NCI-H2107 treated with DMSO at 0.1 percent for 48 hours (cell line): ENCODE measurements around the gene RAN.
"Not testable (repeated sequence)": the region's sequence is repeated elsewhere in the genome, so short reads cannot be mapped to it uniquely, and the experiment has no call there.

Experiments used
- DNase-seq: peaks from one replicate; lab custom pipeline; 2025; ENCODE audit not compliant: unreplicated experiment; lab: John Stamatoyannopoulos, UW

RAN gene

GRCh38 chr12:130871286-130872178 lies at the start of gene RAN:
TSS of gene RAN (plus strand) at chr12:130872066. CDS start at chr12:130872594, 528 bp downstream.
- DNase-seq: peak; percentile 62

DNA sequence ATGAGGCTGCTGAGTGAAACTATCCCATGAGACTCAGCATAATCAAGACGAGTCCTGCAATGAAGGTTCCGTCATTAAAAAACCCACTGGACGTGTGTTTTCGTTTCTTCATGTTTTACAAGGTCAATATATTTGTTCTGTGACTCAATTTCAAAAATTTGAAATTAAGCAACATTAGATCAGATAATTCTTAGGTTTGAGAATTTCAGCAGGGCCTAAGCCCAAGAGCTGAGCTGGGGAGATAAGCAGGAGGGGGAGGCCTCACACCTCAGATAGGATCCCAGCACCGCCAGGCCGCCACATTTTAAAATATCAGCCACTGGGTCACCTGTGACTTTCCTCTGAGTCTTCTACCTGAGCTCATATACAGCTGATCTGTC lies 46.1 kb upstream of the RAN start:
- no peak for DNase-seq

GRCh38 chr12:130826151-130826801 lies 45.6 kb upstream of the RAN start:
- DNase-seq: no peak

- no peak for DNase-seq
These were observed 44.4 kb upstream of the RAN start for GRCh38 chr12:130827432-130827831.

- no peak for DNase-seq
These were observed 43.0 kb upstream of the RAN start for GRCh38 chr12:130828895-130829294.

- DNase-seq: no peak
These were observed 42.2 kb upstream of the RAN start for GRCh38 chr12:130829391-130830245.

- DNase-seq: peak; percentile 66
These were observed 41.7 kb upstream of the RAN start for GRCh38 chr12:130830246-130830551.

- DNase-seq: no peak
These were observed 40.6 kb upstream of the RAN start for GRCh38 chr12:130831246-130831645.

DNA sequence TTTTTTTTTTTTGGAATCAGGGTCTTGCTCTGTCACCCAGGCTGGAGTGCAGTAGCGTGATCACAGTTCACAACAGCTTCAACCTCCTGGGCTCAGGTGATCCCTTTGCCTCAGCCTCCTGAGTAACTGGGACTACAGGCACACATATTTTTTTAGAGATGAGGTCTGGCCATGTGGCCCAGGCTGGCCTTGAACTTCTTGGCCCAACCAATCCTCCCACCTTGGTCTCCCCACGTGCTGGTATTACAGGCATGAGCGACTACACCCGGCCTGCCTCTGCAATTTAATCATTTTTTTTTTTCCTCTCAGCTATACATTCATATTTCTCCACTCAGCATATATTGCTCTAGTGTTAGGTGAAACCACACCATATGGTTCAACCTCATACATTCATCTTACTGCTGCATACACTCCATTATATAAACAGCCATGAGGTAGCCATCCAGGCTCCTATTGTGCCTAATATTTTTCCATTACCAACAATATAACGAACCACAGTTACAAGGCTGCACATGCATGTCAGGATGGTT lies 39.9 kb upstream of the RAN start:
- no peak for DNase-seq

- no peak for DNase-seq
These were observed 39.2 kb upstream of the RAN start for GRCh38 chr12:130832561-130833209.

GRCh38 chr12:130835011-130835410 lies 36.9 kb upstream of the RAN start:
- no peak for DNase-seq

DNA sequence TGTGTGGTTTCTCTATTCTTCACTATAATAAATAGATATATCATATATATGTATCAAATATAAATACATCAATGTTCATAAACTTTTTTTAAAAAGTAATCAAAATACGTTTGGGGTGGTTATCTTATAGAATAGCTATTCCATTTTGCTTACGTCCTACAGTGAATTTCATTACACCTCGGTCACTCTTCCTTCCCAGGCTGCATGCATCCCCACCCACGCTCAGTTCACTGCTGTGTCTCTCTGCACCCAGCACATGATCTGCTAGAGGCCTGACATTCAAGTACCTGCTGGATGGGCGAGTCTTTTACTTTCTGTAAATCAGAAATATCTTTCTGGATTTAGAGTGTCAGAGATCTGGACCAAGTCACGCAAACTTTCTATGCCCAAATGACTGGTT lies 36.4 kb upstream of the RAN start:
- no peak for DNase-seq

DNA sequence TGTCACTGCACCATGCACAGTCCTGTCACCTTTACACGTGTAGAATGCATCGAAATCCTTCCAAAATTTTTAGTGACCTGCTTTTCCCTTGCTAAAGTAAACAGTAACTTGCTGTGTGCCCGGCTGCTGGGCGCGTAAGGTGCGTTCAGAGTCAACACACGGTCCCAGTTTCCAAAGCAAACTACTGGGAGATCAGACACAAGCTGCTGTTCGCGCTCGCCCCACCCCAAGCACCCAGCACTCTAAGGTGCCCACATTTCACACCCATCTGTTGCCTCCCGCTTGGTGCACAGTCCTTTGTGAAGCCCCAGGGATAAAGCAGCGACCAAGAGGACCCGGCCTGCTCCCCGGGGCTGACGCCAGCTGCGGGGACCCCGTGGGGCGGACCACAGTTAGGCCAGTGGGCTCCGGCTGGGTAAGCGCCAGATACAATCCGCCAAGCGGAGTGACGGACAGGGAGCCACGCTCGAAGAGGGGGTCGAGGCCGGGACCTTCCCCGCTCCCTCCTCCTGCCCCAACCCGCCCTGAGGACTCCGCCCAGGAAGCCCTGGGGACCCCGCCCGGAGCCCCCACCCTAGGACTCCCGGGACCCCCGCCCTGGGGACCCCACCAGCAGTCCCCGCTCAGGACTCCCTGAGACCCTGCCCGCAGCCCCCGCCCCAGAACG lies 33.4 kb upstream of the RAN start:
- peak; percentile 19 for DNase-seq

GRCh38 chr12:130838951-130839769 lies 32.7 kb upstream of the RAN start, which contains the start of gene STX2:
TSS of gene STX2 (minus strand) at chr12:130839250. CDS start at chr12:130839099, 151 bp downstream.
- DNase-seq: peak; percentile 69

- DNase-seq: no peak
These were observed 32.0 kb upstream of the RAN start for GRCh38 chr12:130839770-130840404.

DNA sequence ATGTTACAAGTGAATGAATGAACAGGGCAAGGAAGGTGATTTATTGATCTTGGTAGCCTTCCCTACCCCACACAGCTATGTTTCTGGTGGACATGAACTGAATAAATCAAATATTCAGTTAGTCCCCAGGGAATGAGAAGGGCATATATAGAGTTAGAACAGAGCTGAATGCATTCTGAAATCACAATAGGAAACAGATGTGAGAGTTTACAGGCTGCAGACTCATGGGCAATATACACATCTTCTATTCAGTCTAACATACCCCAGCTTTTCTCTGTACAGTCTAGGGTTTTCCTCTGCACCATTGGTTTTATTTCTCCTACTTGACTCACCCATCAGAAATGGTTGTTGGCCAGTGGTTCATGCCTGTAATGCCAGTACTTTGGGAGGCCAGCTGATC lies 25.5 kb upstream of the RAN start:
- no peak for DNase-seq

DNA sequence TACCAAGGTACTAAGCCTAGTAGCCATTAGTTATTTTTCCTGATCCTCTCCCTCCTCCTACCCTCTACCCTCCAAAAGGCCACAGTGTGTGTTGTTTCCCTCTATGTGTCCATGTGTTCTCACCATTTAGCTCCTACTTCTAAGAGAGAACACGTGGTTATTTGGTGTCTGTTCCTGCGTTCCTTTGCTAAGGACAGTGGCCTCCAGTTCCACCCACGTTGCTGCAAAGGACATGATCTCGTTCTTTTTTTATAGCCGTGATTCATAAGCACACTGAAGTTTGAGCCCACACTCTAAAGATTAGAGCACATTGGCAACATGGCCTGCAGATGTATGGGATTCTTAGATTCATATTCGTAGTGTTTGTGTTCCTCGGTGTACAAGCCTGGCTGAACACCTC lies 24.8 kb upstream of the RAN start:
- no peak for DNase-seq

DNA sequence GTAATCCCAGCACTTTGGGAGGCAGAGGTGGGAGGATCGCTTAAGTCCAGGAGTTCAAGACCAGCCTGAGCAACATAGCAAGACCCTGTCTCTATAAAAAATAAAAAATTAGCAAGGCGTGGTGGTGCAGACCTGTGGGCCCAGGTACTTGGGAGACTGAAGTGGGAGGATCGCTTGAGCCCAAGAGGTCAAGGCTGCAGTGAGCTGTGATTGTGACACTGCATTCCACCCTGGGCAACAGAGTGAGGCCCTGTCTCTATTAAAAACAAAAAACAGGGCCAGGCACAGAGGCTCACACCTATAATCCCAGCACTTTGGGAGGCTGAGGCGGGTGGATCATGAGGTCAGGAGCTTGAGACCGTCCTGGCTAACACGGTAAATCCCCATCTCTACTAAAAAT lies 23.8 kb upstream of the RAN start:
- not testable (repeated sequence) for DNase-seq

DNA sequence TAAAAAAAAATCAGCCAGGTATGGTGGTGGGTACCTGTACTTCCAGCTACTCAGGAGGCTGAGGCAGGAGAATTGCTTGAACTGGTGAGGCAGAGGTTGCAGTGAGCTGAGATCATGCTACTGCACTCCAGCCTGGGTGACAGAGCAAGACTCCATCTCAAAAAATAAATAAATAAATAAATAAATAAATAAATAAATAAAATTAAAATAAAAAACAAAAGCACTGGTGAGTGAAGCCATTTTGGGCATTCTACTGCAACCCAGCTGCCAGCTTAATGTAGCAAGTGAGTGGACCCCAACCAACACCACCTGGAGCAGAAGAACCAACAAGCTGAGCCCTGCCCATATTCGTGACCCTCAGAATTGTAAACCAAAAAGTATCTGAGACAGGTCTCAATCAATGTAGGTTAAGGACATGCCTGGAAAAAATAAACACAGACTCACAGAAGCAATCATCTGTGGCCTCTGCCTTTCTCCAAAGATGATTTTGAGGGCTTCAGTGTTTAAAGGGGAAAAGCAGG lies 23.0 kb upstream of the RAN start:
- DNase-seq: not testable (repeated sequence)
